ENCODE measurements around the gene GATB.
A peak's percentile ranks its signal among the peaks of the same experiment; 100 is the strongest.

GRCh38 chr4:151799417-151800012 is 38.7 kb upstream of the GATB start:
- TF ChIP-seq POLR2A (IDR thresholded peaks at IDR 0.05; ENCODE audit: low read depth, low read length) (no peak), SPI1 (IDR thresholded peaks at IDR 0.05; ENCODE audit: low read depth, low read length) (no peak), POLR2AphosphoS5 (IDR thresholded peaks at IDR 0.05; ENCODE audit: low read depth, low read length) (no peak), TAF1 (IDR thresholded peaks at IDR 0.05; ENCODE audit: low read depth, low read length) (no peak), POU2F2 (IDR thresholded peaks at IDR 0.05; ENCODE audit: low read depth, low read length) (peak; percentile 36; the same call in 1 of the 2 replicates), PAX5 (IDR thresholded peaks at IDR 0.05; ENCODE audit: insufficient read depth, low read length, severe bottlenecking) (no peak)
